ENCODE results near the gene CPPED1.

CPPED1 gene

GRCh38 chr16:12613131-12613991 lies 190.3 kb downstream of the CPPED1 start:
- no peak overlapping the region for H3K4me3 ChIP-seq (ENCODE audit: low read depth, low read length)

GRCh38 chr16:12612598-12613101 lies 191.0 kb downstream of the CPPED1 start:
- no peak overlapping the region for H3K4me3 ChIP-seq (ENCODE audit: low read depth, low read length)

- H3K4me3 ChIP-seq (ENCODE audit: low read depth, low read length): no peak overlapping the region
Measured at GRCh38 chr16:12611916-12612597, 191.6 kb downstream of the CPPED1 start.

GRCh38 chr16:12611006-12611477 lies 192.6 kb downstream of the CPPED1 start:
- no peak overlapping the region for H3K4me3 ChIP-seq (ENCODE audit: low read depth, low read length)

GRCh38 chr16:12609937-12610699 lies 193.6 kb downstream of the CPPED1 start:
- H3K4me3 ChIP-seq (ENCODE audit: low read depth, low read length): no peak overlapping the region

Measured in iPS-11a (cell line).